ENCODE results near the gene NLRP11. TPM values are rescaled to one million over a fixed set of nuclear protein-coding genes. Genes with fewer than 3 reads are reported as not detected.

NLRP11 gene
- total and polyA plus RNA-seq, 2 experiments from 2014 or later: not detected

GRCh38 chr19:55813906-55814305 lies 17.9 kb downstream of the NLRP11 start:
- peaks cover 100% of the 10 kb centered on the region for H3K9me3 Mint-ChIP-seq
- peaks cover 22% of the 10 kb centered on the region; the same call in 2 of the 3 replicates for H3K36me3 Mint-ChIP-seq (ENCODE audit: low read depth)
- H3K27me3 Mint-ChIP-seq (ENCODE audit: insufficient read depth, low read depth, poor library complexity): peaks cover 4% of the 10 kb centered on the region

More at GRCh38 chr19:55813906-55814305, 17.9 kb downstream of the NLRP11 start:
- no peak overlapping the region for H3K4me2 ChIP-seq
- no peak overlapping the region for H3K4me3 ChIP-seq
- no peak overlapping the region for H3K27ac ChIP-seq (ENCODE audit: low read depth)
- H3K27ac Mint-ChIP-seq: no peak overlapping the region
- no peak overlapping the region for H3K4me3 Mint-ChIP-seq
- H3K4me1 Mint-ChIP-seq: no peaks in the 10 kb centered on the region
- H3K36me3 ChIP-seq (ENCODE audit: insufficient read depth): no peaks in the 10 kb centered on the region
- no peaks in the 10 kb centered on the region for H3K79me2 ChIP-seq (replicated peaks; ENCODE audit: insufficient read depth)
- no peaks in the 10 kb centered on the region for H4K20me1 ChIP-seq (replicated peaks; ENCODE audit: insufficient read depth)
- no peak for DNase-seq (ENCODE audit: low spot score)
- no peaks in the 10 kb centered on the region for H3K27me3 ChIP-seq (ENCODE audit: insufficient read depth)
- no peak for TF ChIP-seq POLR2AphosphoS5 (IDR thresholded peaks at IDR 0.05; ENCODE audit: low read depth)
- TF ChIP-seq EZH2phosphoT487 (IDR thresholded peaks at IDR 0.05; ENCODE audit: unreplicated experiment): no peak
- TF ChIP-seq REST (IDR thresholded peaks at IDR 0.05; ENCODE audit: unreplicated experiment): no peak
- TF ChIP-seq EZH2 (IDR thresholded peaks at IDR 0.05; ENCODE audit: low read depth, unreplicated experiment): no peak
- TF ChIP-seq CREB1 (CRISPR knock-in tag; IDR thresholded peaks at IDR 0.05; ENCODE audit: low read depth): no peak
- no peak for TF ChIP-seq ZNF462 (CRISPR knock-in tag; IDR thresholded peaks at IDR 0.05)
- TF ChIP-seq NANOG (IDR thresholded peaks at IDR 0.05; ENCODE audit: borderline replicate concordance): no peak
- TF ChIP-seq ZNF114 (CRISPR knock-in tag; IDR thresholded peaks at IDR 0.05): no peak
- no peak for ATAC-seq
- H3K9me2 ChIP-seq (ENCODE audit: insufficient read depth): peaks cover 3% of the 10 kb centered on the region; the same call in 1 of the 2 replicates
- H3F3A ChIP-seq (replicated peaks; ENCODE audit: low read depth): no peaks in the 10 kb centered on the region
- H3K4me1 ChIP-seq (ENCODE audit: insufficient read depth): no peaks in the 10 kb centered on the region
- no peak overlapping the region for H2AFZ ChIP-seq

Data from GM23338 (cell line).